ENCODE measurements around the gene SEC11A. TPM values are rescaled to one million over a fixed set of nuclear protein-coding genes. Genes with fewer than 3 reads are reported as not detected.

The SEC11A gene
- total RNA-seq, 2 experiments from 2014 or later, result 82.3 to 87.8 TPM

DNA sequence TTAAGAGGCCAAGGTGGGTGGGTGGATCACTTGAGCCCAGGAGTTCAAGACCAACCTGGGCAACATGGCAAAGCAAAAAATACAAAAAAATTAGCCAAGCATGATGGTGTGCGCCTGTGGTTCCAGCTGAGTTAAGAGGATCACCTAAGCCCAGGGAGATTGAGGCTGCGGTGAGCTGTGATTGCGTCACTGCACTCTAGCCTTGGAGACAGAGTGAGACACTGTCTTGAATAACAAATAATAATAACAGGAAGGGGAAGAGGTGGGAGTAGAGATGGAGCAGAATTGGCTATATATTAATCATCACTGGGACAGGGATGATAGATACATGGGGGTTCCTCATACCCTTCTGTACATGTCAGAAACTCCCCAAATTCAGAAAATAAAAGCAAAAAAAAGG, 34.1 kb downstream of the SEC11A start:
- Mint-ChIP-seq H3K36me3 (ENCODE audit: low read depth) (peaks cover 34% of the 10 kb centered on the region), H3K4me3 (no peak overlapping the region), H3K4me1 (ENCODE audit: low read depth) (peaks cover 14% of the 10 kb centered on the region), H3K27ac (peak overlapping the region; percentile 8), H3K27me3 (no peaks in the 10 kb centered on the region), H3K9me3 (no peaks in the 10 kb centered on the region)
- DNase-seq, result peak; percentile 30
- ChIA-PET POLR2A (no interaction called here), CTCF (interaction anchor here (1.3 kb wide), 1 partner anchor 83 kb away, joined by 3 read pairs; no protein-coding TSS in a partner anchor)
- intact Hi-C loops (cut with micrococcal nuclease), result no loop called here
- TF ChIP-seq, protein P1, sequence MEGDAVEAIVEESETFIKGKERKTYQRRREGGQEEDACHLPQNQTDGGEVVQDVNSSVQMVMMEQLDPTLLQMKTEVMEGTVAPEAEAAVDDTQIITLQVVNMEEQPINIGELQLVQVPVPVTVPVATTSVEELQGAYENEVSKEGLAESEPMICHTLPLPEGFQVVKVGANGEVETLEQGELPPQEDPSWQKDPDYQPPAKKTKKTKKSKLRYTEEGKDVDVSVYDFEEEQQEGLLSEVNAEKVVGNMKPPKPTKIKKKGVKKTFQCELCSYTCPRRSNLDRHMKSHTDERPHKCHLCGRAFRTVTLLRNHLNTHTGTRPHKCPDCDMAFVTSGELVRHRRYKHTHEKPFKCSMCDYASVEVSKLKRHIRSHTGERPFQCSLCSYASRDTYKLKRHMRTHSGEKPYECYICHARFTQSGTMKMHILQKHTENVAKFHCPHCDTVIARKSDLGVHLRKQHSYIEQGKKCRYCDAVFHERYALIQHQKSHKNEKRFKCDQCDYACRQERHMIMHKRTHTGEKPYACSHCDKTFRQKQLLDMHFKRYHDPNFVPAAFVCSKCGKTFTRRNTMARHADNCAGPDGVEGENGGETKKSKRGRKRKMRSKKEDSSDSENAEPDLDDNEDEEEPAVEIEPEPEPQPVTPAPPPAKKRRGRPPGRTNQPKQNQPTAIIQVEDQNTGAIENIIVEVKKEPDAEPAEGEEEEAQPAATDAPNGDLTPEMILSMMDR (IDR thresholded peaks at IDR 0.05), result no peak
- ATAC-seq, result peak; percentile 47

DNA sequence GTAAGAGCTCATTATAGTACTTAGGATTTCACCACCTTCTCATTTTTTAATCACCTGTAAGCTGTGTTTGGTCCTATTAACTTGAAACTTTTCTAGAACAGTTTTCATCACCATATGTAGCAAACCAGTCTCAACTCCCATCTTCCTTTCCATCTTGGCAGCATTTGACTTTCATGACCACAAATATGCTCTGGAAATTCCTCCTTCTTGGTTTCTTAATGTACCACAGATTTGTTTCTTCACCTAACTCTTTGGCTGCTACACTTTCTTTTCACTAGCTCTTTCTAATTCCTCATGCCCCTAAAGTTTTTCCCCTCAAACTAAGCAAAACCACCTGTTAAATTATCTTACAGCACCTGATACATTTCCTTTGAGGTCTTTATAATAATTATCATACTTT, 44.7 kb downstream of the SEC11A start:
- TF ChIP-seq, protein P1 (IDR thresholded peaks at IDR 0.05), result no peak
- CTCF ChIA-PET, result no interaction called here
- H3K27me3 Mint-ChIP-seq, result no peaks in the 10 kb centered on the region
- no peaks in the 10 kb centered on the region for H3K9me3 Mint-ChIP-seq
- no peak overlapping the region for H3K27ac Mint-ChIP-seq
- no peak overlapping the region for H3K4me3 Mint-ChIP-seq
- POLR2A ChIA-PET, result interaction anchor here (0.8 kb wide), 1 partner anchor 252 kb away, joined by 3 read pairs; no protein-coding TSS in a partner anchor
- ATAC-seq (no peak), DNase-seq (no peak)
- H3K4me1 Mint-ChIP-seq (ENCODE audit: low read depth), result peaks cover 36% of the 10 kb centered on the region
- intact Hi-C loops (cut with micrococcal nuclease), result no loop called here
- H3K36me3 Mint-ChIP-seq (ENCODE audit: low read depth), result peaks cover 34% of the 10 kb centered on the region

DNA sequence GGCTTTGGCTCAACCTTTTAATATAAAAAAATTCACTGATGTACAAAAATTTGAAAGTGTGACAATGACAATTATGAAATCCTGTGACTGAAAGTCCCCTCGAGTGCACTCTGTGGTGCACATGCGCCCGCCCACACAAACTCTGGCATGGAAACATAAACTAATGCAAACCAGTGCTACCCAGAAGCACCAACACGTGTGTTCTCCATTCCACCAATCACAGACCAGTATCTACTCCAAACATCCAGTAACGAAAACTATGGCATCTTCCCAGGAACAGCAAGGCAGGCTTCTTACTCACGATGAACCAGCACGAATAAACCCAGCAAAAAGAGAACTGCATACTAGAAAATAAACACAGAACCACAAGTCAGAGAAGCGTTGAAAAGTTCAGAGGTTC, 46.2 kb downstream of the SEC11A start:
- POLR2A ChIA-PET, result interaction anchor here (0.7 to 1.4 kb wide), 6 partner anchors 10 to 101 kb away, joined by 3 to 5 read pairs (median 3); partner anchors contain the start of gene ZSCAN2
- Mint-ChIP-seq H3K9me3 (no peaks in the 10 kb centered on the region), H3K36me3 (ENCODE audit: low read depth) (peaks cover 36% of the 10 kb centered on the region), H3K4me1 (ENCODE audit: low read depth) (peaks cover 40% of the 10 kb centered on the region), H3K27me3 (no peaks in the 10 kb centered on the region), H3K27ac (peak overlapping the region; percentile 76), H3K4me3 (no peak overlapping the region)
- peak; percentile 51 for ATAC-seq
- peak; percentile 82 for DNase-seq
- intact Hi-C loops (cut with micrococcal nuclease), result no loop called here
- CTCF ChIA-PET, result interaction anchor here (1.4 kb wide), 1 partner anchor 13 kb away, joined by 3 read pairs; no protein-coding TSS in a partner anchor
- TF ChIP-seq, protein P1 (IDR thresholded peaks at IDR 0.05), result no peak

DNA sequence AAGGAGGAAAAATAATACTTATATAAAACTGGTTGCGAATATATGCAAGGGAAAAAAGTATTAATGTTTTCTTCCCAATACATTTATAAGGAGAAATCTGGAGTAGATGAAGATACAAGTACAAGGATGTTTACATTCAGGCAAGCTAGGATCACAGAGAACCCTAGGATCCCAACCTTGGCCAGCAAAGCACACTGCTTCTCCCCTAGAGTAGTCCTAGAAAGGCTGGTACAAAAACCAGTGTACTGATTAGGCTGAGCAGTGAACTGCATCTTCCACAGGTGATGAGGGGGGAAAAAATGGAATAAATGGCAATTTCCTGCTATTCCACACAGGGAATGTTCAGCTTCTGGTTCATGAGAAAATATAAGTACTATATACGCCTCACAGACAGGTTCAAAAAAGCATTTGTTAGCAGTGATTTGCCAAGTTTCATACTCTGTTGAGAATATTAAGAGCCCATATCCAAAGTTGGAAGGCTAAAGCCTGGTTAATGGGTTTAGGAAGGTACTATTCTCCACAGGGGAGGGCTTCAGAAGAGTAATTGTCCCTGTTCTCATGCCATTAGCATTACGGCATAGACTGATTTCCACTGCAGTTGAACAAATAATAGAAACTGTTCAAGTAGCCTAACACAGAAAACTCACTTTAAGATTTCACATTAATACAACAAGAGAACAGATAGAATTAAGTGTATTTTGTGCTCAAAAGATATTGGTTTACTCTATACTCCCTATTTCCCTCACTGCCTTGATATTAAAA, 47.5 kb downstream of the SEC11A start:
- POLR2A ChIA-PET, result interaction anchor here (0.9 to 1.4 kb wide), 4 partner anchors 9 to 113 kb away, joined by 3 to 5 read pairs (median 3); partner anchors contain the start of gene ZSCAN2
- H3K4me1 Mint-ChIP-seq (ENCODE audit: low read depth), result peaks cover 40% of the 10 kb centered on the region
- no peak for DNase-seq
- no peak overlapping the region for H3K4me3 Mint-ChIP-seq
- peaks cover 36% of the 10 kb centered on the region for H3K36me3 Mint-ChIP-seq (ENCODE audit: low read depth)
- H3K27me3 Mint-ChIP-seq, result no peaks in the 10 kb centered on the region
- TF ChIP-seq, protein P1 (IDR thresholded peaks at IDR 0.05), result no peak
- no peak for ATAC-seq
- no peaks in the 10 kb centered on the region for H3K9me3 Mint-ChIP-seq
- CTCF ChIA-PET, result interaction anchor here (1.4 kb wide), 1 partner anchor 14 kb away, joined by 3 read pairs; no protein-coding TSS in a partner anchor
- H3K27ac Mint-ChIP-seq, result peak overlapping the region; percentile 80
- intact Hi-C loops (cut with micrococcal nuclease), result no loop called here

DNA sequence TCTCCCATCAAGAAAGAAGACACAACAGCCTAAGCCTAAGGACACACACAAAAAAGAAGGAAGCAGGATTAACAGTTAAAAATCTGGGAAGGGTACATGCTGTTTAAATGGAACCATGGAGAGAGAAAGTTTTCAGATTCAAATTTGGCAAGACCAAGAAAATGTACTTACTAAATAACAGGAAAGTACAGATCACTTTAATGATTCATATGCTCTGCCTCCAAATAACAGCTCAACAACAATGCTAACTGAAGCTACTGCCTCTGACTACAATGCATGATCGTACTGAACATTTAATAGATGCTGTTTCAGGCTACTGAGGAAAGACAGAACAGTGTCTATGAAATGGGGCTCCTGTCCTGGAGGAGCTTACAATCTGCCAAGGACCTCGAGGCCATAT, 49.6 kb downstream of the SEC11A start:
- ChIA-PET POLR2A (interaction anchor here (1.0 kb wide), 2 partner anchors 12 to 83 kb away, joined by 3 to 4 read pairs; partner anchors contain the start of gene WDR73), CTCF (interaction anchor here (0.9 kb wide), 1 partner anchor 118 kb away, joined by 4 read pairs; no protein-coding TSS in a partner anchor)
- intact Hi-C loops (cut with micrococcal nuclease), result no loop called here
- ATAC-seq, result no peak
- DNase-seq, result no peak
- peak overlapping the region; percentile 63 for H3K27ac Mint-ChIP-seq
- no peaks in the 10 kb centered on the region for H3K27me3 Mint-ChIP-seq
- peaks cover 30% of the 10 kb centered on the region for H3K36me3 Mint-ChIP-seq (ENCODE audit: low read depth)
- no peak overlapping the region for H3K4me3 Mint-ChIP-seq
- TF ChIP-seq, protein P1 (IDR thresholded peaks at IDR 0.05), result no peak
- no peaks in the 10 kb centered on the region for H3K9me3 Mint-ChIP-seq
- H3K4me1 Mint-ChIP-seq (ENCODE audit: low read depth), result peaks cover 33% of the 10 kb centered on the region

Data from activated CD8-positive, alpha-beta T cell treated with anti-CD3 and anti-CD28 coated beads for 36 hours (primary cell).